BLaER1 treated with 17β-estradiol and CSF1 and Interleukin-3, amounts not matched to agents 10 nM and 100 nM (cell line): Measurements from ENCODE around the gene FBLN1.

Experiments used
- H3K27ac ChIP-seq, 11 experiments: shearing (Covaris generic); formaldehyde crosslinking; 2 replicates each; pipeline ENCODE4 v1.8.1; 2022
- H3K27me3 ChIP-seq, 11 experiments: shearing (Covaris generic); formaldehyde crosslinking; 2 replicates each; pipeline ENCODE4 v1.8.1; 2022
- H3K36me3 ChIP-seq, 11 experiments: shearing (Covaris generic); formaldehyde crosslinking; 2 replicates each; pipeline ENCODE4 v1.8.1; 2022
- H3K4me1 ChIP-seq, 10 experiments: shearing (Covaris generic); formaldehyde crosslinking; 2 replicates each; pipeline ENCODE4 v1.8.1; 2022
- H3K4me2 ChIP-seq, 11 experiments: shearing (Covaris generic); formaldehyde crosslinking; 2 replicates each; pipeline ENCODE4 v1.8.1; 2022
- H3K4me3 ChIP-seq, 10 experiments: shearing (Covaris generic); formaldehyde crosslinking; 2 replicates each; pipeline ENCODE4 v1.8.1; 2022
- H3K9ac ChIP-seq, 11 experiments: shearing (Covaris generic); formaldehyde crosslinking; 2 replicates each; pipeline ENCODE4 v1.8.1; 2022
- H3K9me3 ChIP-seq, 11 experiments: shearing (Covaris generic); formaldehyde crosslinking; replicated peaks in 1 of 11; 2 replicates each; pipeline ENCODE4 v1.8.1; 2022
- H4K20me1 ChIP-seq, 11 experiments: shearing (Covaris generic); formaldehyde crosslinking; 2 replicates each; pipeline ENCODE4 v1.8.1; 2022
- Cebpa-rat ChIP-seq, 11 experiments: shearing (Covaris generic); IDR thresholded peaks; 2 replicates each; pipeline ENCODE4 v1.8.1; 2022

FBLN1 gene

GRCh38 chr22:45547731-45548130, 45.0 kb downstream of the FBLN1 start:
- Histone ChIP-seq H3K27ac (no peak overlapping the region), H3K4me1 (peaks cover 16 to 36% (median 27%) of the 10 kb centered on the region in 10 experiments), H3K4me3 (no peak overlapping the region), H3K27me3 (peaks cover 0 to 60% (median 0%) of the 10 kb centered on the region in 11 experiments; a peak in 5 of 22 replicates), H3K4me2 (no peak overlapping the region), H3K36me3 (peaks cover 0 to 88% (median 81%) of the 10 kb centered on the region in 11 experiments; a peak in 17 of 22 replicates), H4K20me1 (peaks cover 0 to 47% (median 7%) of the 10 kb centered on the region in 11 experiments; a peak in 16 of 22 replicates), H3K9ac (no peak overlapping the region), H3K9me3 (peaks cover 0 to 7% (median 0%) of the 10 kb centered on the region in 11 experiments; a peak in 8 of 22 replicates)
- no peak for TF ChIP-seq Cebpa-rat (IDR thresholded peaks at IDR 0.05)

- H3K4me2 ChIP-seq, result no peak overlapping the region
- no peak overlapping the region for H3K9ac ChIP-seq
- peaks cover 0 to 82% (median 75%) of the 10 kb centered on the region in 11 experiments; a peak in 17 of 22 replicates for H3K36me3 ChIP-seq
Observed at GRCh38 chr22:45548247-45548840, 45.7 kb downstream of the FBLN1 start.

DNA sequence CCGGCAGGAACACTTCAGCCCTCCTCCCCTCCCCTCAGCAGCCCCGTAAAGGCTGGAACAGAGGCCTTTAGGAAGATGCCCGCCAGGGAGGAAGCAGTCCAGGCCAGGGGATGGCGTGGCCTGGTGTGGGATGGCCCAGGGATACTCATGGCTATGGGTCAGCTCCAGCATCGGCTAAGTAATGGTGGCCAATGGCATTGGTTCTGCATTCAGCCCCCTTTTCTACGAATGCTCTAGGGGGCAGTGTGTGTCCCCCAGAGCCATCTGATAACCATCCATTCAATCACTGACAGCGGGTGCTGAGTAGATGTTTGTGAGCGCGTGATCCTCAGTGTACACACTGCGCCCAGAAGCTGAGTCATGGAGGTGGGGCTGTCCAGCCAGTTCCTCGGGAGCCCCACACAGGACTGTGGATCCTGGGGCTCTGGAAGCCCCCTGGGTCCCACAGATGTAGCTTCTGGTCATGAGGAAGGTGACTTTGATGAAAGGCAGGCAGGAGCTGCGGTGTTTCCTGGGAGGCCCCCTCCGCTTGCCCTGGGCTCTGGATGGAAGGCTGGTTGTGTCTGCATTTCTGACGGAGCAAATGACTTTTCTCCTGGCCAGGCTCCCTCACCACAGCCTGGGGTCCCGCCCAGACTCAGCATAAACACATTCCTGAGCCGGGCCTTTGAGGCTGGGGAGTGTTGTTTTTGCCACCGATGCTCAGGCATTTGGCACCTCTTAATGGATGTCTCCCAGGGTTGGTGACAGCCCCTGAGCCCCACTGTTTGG, 46.5 kb downstream of the FBLN1 start:
- Histone ChIP-seq H3K27me3 (peaks cover 0 to 63% (median 0%) of the 10 kb centered on the region in 11 experiments; a peak in 5 of 22 replicates), H3K27ac (no peak overlapping the region), H3K36me3 (peaks cover 0 to 75% (median 69%) of the 10 kb centered on the region in 11 experiments; a peak in 17 of 22 replicates), H3K4me3 (no peak overlapping the region), H3K9ac (no peak overlapping the region), H3K4me2 (no peak overlapping the region), H3K4me1 (peaks cover 31 to 39% (median 36%) of the 10 kb centered on the region in 10 experiments), H3K9me3 (peaks cover 0 to 7% (median 0%) of the 10 kb centered on the region in 11 experiments; a peak in 8 of 22 replicates), H4K20me1 (peaks cover 8 to 62% (median 13%) of the 10 kb centered on the region in 11 experiments; a peak in 18 of 22 replicates)
- no peak for TF ChIP-seq Cebpa-rat (IDR thresholded peaks at IDR 0.05)

More at GRCh38 chr22:45548247-45548840, 45.7 kb downstream of the FBLN1 start:
- Histone ChIP-seq H3K27me3 (peaks cover 0 to 58% (median 0%) of the 10 kb centered on the region in 11 experiments; a peak in 5 of 22 replicates), H3K4me3 (no peak overlapping the region), H4K20me1 (peaks cover 6 to 53% (median 12%) of the 10 kb centered on the region in 11 experiments; a peak in 18 of 22 replicates), H3K27ac (no peak overlapping the region), H3K4me1 (peaks cover 22 to 39% (median 32%) of the 10 kb centered on the region in 10 experiments), H3K9me3 (peaks cover 0 to 7% (median 0%) of the 10 kb centered on the region in 11 experiments; a peak in 8 of 22 replicates)
- no peak for TF ChIP-seq Cebpa-rat (IDR thresholded peaks at IDR 0.05)

DNA sequence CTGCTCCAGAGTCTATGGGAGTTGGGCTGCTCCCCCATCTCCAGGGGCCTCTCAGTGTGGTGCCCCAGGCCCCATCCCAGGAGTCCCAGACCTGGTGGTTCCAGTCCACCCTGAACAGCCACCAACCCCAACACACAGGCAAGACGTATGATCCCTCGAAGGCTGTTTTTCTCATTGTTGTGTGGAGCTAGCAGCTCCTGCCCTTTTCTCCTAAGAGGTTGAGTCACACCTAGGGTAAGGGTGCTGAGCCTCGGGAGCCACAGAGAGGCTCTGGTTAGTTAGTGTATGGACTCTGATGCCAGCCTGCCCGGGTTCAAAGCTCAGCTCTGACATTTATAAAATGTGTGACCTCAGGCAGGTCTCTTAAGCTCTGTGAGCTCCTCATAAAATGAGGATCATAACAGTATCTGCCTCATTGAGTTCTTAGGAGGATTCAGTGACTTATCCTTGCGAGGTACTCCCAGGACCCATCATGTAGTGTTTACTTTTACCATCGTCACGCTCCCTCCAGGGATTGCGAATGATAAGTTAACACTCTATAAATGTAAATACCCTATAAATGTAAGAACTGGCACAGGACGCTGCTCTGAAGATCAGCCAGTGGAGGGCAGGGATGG, 47.2 kb downstream of the FBLN1 start:
- peaks cover 0 to 7% (median 0%) of the 10 kb centered on the region in 11 experiments; a peak in 8 of 22 replicates for H3K9me3 ChIP-seq
- H3K4me1 ChIP-seq, result peaks cover 38 to 46% (median 43%) of the 10 kb centered on the region in 10 experiments
- peaks cover 8 to 66% (median 16%) of the 10 kb centered on the region in 11 experiments; a peak in 18 of 22 replicates for H4K20me1 ChIP-seq
- H3K36me3 ChIP-seq, result peaks cover 0 to 75% (median 62%) of the 10 kb centered on the region in 11 experiments; a peak in 17 of 22 replicates
- peaks cover 0 to 68% (median 0%) of the 10 kb centered on the region in 11 experiments; a peak in 5 of 22 replicates for H3K27me3 ChIP-seq
- no peak overlapping the region for H3K4me3 ChIP-seq
- no peak overlapping the region for H3K9ac ChIP-seq
- no peak overlapping the region for H3K27ac ChIP-seq
- no peak for TF ChIP-seq Cebpa-rat (IDR thresholded peaks at IDR 0.05)
- H3K4me2 ChIP-seq, result 0 out of 22 replicates have a peak overlapping the region, but pooled peaks of 1 of the 11 experiments have one; percentile 95

DNA sequence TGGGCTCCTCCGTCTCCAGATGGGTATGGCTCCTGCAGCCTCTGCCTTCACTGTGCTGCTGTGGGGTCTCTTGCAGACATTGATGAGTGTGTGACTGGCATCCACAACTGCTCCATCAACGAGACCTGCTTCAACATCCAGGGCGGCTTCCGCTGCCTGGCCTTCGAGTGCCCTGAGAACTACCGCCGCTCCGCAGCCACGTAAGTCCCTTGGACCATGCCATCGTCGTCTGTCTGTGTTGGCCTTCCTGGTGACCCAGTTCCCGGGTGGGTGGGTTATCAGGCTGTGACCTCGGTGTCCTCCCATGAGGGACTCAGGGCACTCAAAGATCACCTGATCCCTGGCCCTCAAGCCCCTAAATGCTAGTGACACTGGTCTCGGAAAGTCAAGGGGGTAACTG, 47.7 kb downstream of the FBLN1 start:
- no peak for TF ChIP-seq Cebpa-rat (IDR thresholded peaks at IDR 0.05)
- Histone ChIP-seq H3K4me3 (no peak overlapping the region), H3K4me2 (peak overlapping the region in 2 of 11 experiments; percentile 87 to 95; a peak in 4 of 22 replicates), H3K27ac (no peak overlapping the region), H3K36me3 (peaks cover 0 to 72% (median 56%) of the 10 kb centered on the region in 11 experiments; a peak in 17 of 22 replicates), H3K9me3 (peaks cover 0 to 7% (median 0%) of the 10 kb centered on the region in 11 experiments; a peak in 8 of 22 replicates), H3K4me1 (peaks cover 39 to 48% (median 44%) of the 10 kb centered on the region in 10 experiments), H3K9ac (no peak overlapping the region), H4K20me1 (peaks cover 8 to 66% (median 16%) of the 10 kb centered on the region in 11 experiments; a peak in 18 of 22 replicates), H3K27me3 (peaks cover 0 to 63% (median 0%) of the 10 kb centered on the region in 11 experiments; a peak in 5 of 22 replicates)

DNA sequence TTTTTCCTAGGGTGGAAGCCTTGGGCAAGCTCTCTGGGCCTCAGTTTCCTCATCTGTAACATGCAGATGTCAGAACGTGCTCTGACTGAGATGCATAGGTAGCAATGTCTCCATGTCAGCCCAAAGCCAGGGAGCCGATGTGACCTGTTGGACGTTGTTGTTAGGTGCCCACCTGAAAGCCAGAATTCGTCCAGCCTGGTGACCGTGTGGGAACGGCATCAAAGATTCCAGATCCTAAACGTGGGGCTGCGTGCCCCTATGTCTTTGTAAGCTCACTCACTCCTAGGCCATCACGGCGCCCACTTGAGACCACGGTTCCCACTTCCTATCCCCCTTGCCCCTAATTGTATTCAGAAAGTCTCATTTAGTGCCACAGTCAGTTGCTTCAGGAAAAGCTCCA, 48.2 kb downstream of the FBLN1 start:
- Histone ChIP-seq H3K4me3 (no peak overlapping the region), H3K4me2 (peak overlapping the region in 10 of 11 experiments; percentile 65 to 95 (median 82); a peak in 17 of 22 replicates), H3K27ac (no peak overlapping the region), H3K36me3 (peaks cover 0 to 72% (median 53%) of the 10 kb centered on the region in 11 experiments; a peak in 17 of 22 replicates), H3K9ac (0 out of 22 replicates have a peak overlapping the region, but pooled peaks of 1 of the 11 experiments have one; percentile 2), H3K4me1 (peaks cover 39 to 48% (median 44%) of the 10 kb centered on the region in 10 experiments), H3K27me3 (peaks cover 0 to 63% (median 0%) of the 10 kb centered on the region in 11 experiments; a peak in 5 of 22 replicates), H3K9me3 (peaks cover 0 to 7% (median 0%) of the 10 kb centered on the region in 11 experiments; a peak in 8 of 22 replicates), H4K20me1 (peaks cover 8 to 66% (median 16%) of the 10 kb centered on the region in 11 experiments; a peak in 18 of 22 replicates)
- TF ChIP-seq Cebpa-rat (IDR thresholded peaks at IDR 0.05), result no peak

DNA sequence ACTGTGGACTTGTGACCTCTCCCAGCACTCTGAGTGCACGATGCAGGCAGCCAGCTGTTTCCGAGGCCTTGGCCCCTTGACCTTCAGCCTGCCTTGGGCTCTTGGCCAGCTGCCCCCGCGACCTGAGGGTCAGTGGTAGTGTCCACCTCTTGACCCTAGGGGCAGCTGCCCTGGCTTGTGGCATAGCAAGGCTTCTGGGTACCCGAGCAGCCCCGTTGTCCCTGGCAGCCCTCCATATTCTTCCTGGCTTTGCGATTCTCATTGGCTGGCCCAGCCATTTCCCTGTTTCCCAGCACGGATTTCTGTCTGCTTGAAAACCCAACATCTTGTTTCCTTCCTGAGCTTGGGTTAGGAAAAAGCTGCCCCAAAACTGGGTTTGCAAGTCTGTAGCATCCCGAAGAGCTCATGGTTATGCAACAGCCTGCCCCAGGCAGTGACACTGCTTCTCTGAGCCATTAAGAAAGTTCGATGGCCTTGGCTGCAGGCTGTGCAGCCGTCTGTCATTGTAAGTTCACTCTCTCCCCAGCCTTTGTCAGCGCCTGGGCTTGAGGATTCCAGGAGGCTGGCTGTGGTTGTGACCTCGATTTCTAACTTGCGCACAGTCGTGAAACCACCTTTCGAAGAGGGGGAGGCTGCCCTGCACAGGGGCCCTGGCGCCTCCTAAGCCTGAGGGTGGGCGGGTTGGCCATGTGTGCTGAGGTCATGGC, 48.8 kb downstream of the FBLN1 start:
- H3K36me3 ChIP-seq, result peaks cover 0 to 72% (median 52%) of the 10 kb centered on the region in 11 experiments; a peak in 17 of 22 replicates
- H4K20me1 ChIP-seq, result peaks cover 8 to 66% (median 16%) of the 10 kb centered on the region in 11 experiments; a peak in 18 of 22 replicates
- H3K9ac ChIP-seq, result peak overlapping the region in 6 of 11 experiments; percentile 2 to 51 (median 38); a peak in 5 of 22 replicates
- H3K27me3 ChIP-seq, result peaks cover 0 to 62% (median 0%) of the 10 kb centered on the region in 11 experiments; a peak in 5 of 22 replicates
- H3K4me3 ChIP-seq, result no peak overlapping the region; a peak in 1 of 20 replicates
- H3K27ac ChIP-seq, result peak overlapping the region in 4 of 11 experiments; percentile 43 to 61 (median 52); a peak in 6 of 22 replicates
- H3K4me1 ChIP-seq, result peaks cover 39 to 48% (median 44%) of the 10 kb centered on the region in 10 experiments
- peak overlapping the region; percentile 65 to 96 (median 83) for H3K4me2 ChIP-seq
- peak in 1 of 11 experiments; percentile 20; a peak in 1 of 22 replicates for TF ChIP-seq Cebpa-rat (IDR thresholded peaks at IDR 0.05)
- H3K9me3 ChIP-seq, result peaks cover 0 to 7% (median 0%) of the 10 kb centered on the region in 11 experiments; a peak in 8 of 22 replicates
